ENCODE measurements around the gene SLC22A23.
A peak's percentile ranks its signal among the peaks of the same experiment; 100 is the strongest.

SLC22A23 gene

DNA sequence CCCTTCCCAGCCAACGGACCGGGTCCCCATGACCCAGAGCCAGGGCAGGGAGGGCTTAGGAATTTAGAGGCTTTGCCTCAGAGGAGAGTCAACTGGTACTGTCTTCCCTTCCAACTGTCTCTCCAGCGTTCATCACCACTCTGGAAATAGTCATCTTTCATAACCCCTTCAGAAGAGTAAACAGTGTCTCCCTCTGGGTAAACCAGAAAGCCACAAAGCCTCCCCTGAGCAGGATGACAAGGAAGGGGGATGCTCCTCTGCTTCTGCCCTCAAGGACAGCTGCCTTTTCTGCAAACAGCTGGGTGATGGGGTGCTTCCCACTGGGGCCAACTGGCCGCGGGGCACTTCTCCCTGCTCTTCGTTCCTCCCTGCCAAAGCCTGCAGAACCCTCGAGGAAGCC lies 108.0 kb downstream of the SLC22A23 start:
- Histone ChIP-seq H3K4me2 (ENCODE audit: insufficient read depth, low read length) (no peak overlapping the region), H2AFZ (ENCODE audit: low read depth, low read length) (no peak overlapping the region), H3K4me1 (ENCODE audit: insufficient read depth, low read length) (no peaks in the 10 kb centered on the region), H4K20me1 (ENCODE audit: insufficient read depth, low read length) (no peaks in the 10 kb centered on the region), H3K79me2 (ENCODE audit: insufficient read depth, low read length) (no peaks in the 10 kb centered on the region), H3K27me3 (ENCODE audit: insufficient read depth, low read length, poor library complexity) (peaks cover 12% of the 10 kb centered on the region), H3K9me3 (ENCODE audit: insufficient read depth, low read length, severe bottlenecking) (no peaks in the 10 kb centered on the region), H3K27ac (ENCODE audit: low read length) (no peak overlapping the region), H3K36me3 (ENCODE audit: insufficient read depth, low read length) (no peaks in the 10 kb centered on the region), H3K9ac (ENCODE audit: low read depth, low read length) (no peak overlapping the region), H3K4me3 (ENCODE audit: low read depth in 1 of 2, low read length in 2 of 2) (no peak overlapping the region)
- no peak for TF ChIP-seq CTCF (IDR thresholded peaks at IDR 0.05; ENCODE audit: borderline replicate concordance, extremely low read depth, low read length, poor library complexity, severe bottlenecking)
- TF ChIP-seq EZH2 (IDR thresholded peaks at IDR 0.05; ENCODE audit: borderline replicate concordance, low read depth, low read length, severe bottlenecking) = no peak
- DNase-seq (no peak), ATAC-seq (ENCODE audit: insufficient read depth, low read depth) (0 out of 3 replicates have a peak, but pooled peaks have one; percentile 31)

DNA sequence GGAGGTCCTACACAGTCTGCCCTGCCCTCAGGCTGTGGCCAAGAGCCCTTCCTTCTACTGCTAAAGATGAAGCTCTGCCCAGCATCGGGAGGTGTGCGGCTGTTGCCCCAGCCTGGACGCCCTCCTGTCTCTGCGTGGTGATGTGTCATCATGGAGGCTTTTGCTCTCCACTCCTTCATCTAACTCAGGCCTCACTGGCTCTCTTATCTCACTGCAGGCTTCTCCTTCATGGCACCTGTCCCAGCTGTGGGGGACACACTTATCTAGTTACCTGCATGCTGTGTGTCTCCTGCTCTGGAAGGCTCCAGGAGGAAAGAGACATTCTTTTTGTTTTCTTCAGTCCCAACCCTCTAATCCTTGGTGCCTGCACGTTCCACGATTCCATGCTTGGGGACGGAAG lies 109.0 kb downstream of the SLC22A23 start:
- DNase-seq = no peak
- Histone ChIP-seq H3K36me3 (ENCODE audit: insufficient read depth, low read length) (no peaks in the 10 kb centered on the region), H3K4me3 (ENCODE audit: low read depth in 1 of 2, low read length in 2 of 2) (no peak overlapping the region), H3K27ac (ENCODE audit: low read length) (no peak overlapping the region), H3K9me3 (ENCODE audit: insufficient read depth, low read length, severe bottlenecking) (no peaks in the 10 kb centered on the region), H3K27me3 (ENCODE audit: insufficient read depth, low read length, poor library complexity) (peaks cover 20% of the 10 kb centered on the region), H3K9ac (ENCODE audit: low read depth, low read length) (no peak overlapping the region), H2AFZ (ENCODE audit: low read depth, low read length) (no peak overlapping the region), H3K4me2 (ENCODE audit: insufficient read depth, low read length) (no peak overlapping the region), H3K79me2 (ENCODE audit: insufficient read depth, low read length) (no peaks in the 10 kb centered on the region), H4K20me1 (ENCODE audit: insufficient read depth, low read length) (no peaks in the 10 kb centered on the region), H3K4me1 (ENCODE audit: insufficient read depth, low read length) (no peaks in the 10 kb centered on the region)
- no peak for ATAC-seq (ENCODE audit: insufficient read depth, low read depth)
- TF ChIP-seq EZH2 (IDR thresholded peaks at IDR 0.05; ENCODE audit: borderline replicate concordance, low read depth, low read length, severe bottlenecking) = no peak
- no peak for TF ChIP-seq CTCF (IDR thresholded peaks at IDR 0.05; ENCODE audit: borderline replicate concordance, extremely low read depth, low read length, poor library complexity, severe bottlenecking)

DNA sequence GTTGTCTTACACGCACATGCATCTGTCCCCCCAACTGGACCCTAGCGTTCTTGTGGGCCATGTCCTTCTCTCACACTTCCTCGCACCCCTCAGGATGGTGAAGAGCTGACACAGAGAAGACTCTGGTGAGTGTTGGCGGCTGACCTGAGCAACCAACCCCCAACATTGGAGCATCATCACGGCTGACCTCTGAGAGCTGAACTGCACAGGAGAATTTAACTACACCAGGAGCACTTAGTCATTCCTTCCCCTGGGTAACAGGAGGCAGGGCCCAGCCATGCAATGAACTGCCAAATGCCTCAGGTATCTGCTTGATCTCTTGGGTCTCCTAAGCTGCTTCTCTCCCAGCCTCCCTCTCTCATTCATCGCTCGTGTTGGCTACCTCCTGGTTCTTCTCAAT lies 109.6 kb downstream of the SLC22A23 start:
- no peak overlapping the region for H3K27ac ChIP-seq (ENCODE audit: low read length)
- no peak for ATAC-seq (ENCODE audit: insufficient read depth, low read depth)

More for the DNA sequence above, 109.6 kb downstream of the SLC22A23 start:
- Histone ChIP-seq H3K79me2 (ENCODE audit: insufficient read depth, low read length) (no peaks in the 10 kb centered on the region), H3K27me3 (ENCODE audit: insufficient read depth, low read length, poor library complexity) (peaks cover 26% of the 10 kb centered on the region), H3K4me2 (ENCODE audit: insufficient read depth, low read length) (no peak overlapping the region), H3K9ac (ENCODE audit: low read depth, low read length) (no peak overlapping the region), H3K9me3 (ENCODE audit: insufficient read depth, low read length, severe bottlenecking) (no peaks in the 10 kb centered on the region), H3K4me1 (ENCODE audit: insufficient read depth, low read length) (no peaks in the 10 kb centered on the region), H3K36me3 (ENCODE audit: insufficient read depth, low read length) (no peaks in the 10 kb centered on the region), H2AFZ (ENCODE audit: low read depth, low read length) (no peak overlapping the region), H3K4me3 (ENCODE audit: low read depth in 1 of 2, low read length in 2 of 2) (no peak overlapping the region), H4K20me1 (ENCODE audit: insufficient read depth, low read length) (no peaks in the 10 kb centered on the region)
- no peak for DNase-seq
- TF ChIP-seq CTCF (IDR thresholded peaks at IDR 0.05; ENCODE audit: borderline replicate concordance, extremely low read depth, low read length, poor library complexity, severe bottlenecking) = no peak
- no peak for TF ChIP-seq EZH2 (IDR thresholded peaks at IDR 0.05; ENCODE audit: borderline replicate concordance, low read depth, low read length, severe bottlenecking)

Data from DND-41 (cell line).